GM13977 (cell line): ENCODE measurements around the gene PDCD1.
A peak's percentile ranks its signal among the peaks of the same experiment; 100 is the strongest.

ENCODE experiments used
- DNase-seq: peaks from one replicate; pipeline ENCODE4 v3.0.0; 2012; ENCODE audit warnings: low spot score
- CTCF ChIP-seq: IDR thresholded peaks from 2 replicates; pipeline ENCODE4 v1.5.1; 2012; ENCODE audit warnings: mild to moderate bottlenecking, control low read depth; ENCODE audit not compliant: insufficient read depth; ENCODE audit errors: extremely low read depth, missing control alignments
- in situ Hi-C: fragments of 300-500 bp; cut with MboI; formaldehyde crosslinking; loops from one replicate; pipeline ENCODE4 v1.12.0; 2022; ENCODE audit warnings: low sequenced_read_pairs, low pct_unique_long_range_greater_than_20kb, mixed read lengths, inconsistent platforms; ENCODE audit not compliant: unreplicated experiment

PDCD1 gene

GRCh38 chr2:241884951-241885290 is 26.2 kb upstream of the PDCD1 start:
- no peak for TF ChIP-seq CTCF

GRCh38 chr2:241882091-241882625 is 23.5 kb upstream of the PDCD1 start:
- peak; percentile 22 for TF ChIP-seq CTCF
- in situ Hi-C loops, result no loop called here
- DNase-seq, result peak; percentile 83

More at GRCh38 chr2:241884951-241885290, 26.2 kb upstream of the PDCD1 start:
- in situ Hi-C loops, result no loop called here
- no peak for DNase-seq

GRCh38 chr2:241880311-241881073 is 21.8 kb upstream of the PDCD1 start:
- no peak for DNase-seq
- no peak for TF ChIP-seq CTCF
- in situ Hi-C loops, result no loop called here

GRCh38 chr2:241879326-241879725 is 20.6 kb upstream of the PDCD1 start:
- in situ Hi-C loops, result no loop called here
- no peak for TF ChIP-seq CTCF
- DNase-seq, result no peak

- TF ChIP-seq CTCF, result peak; percentile 96
- in situ Hi-C loops, result no loop called here
- DNase-seq, result peak; percentile 82
Measured at GRCh38 chr2:241877989-241878970, 19.6 kb upstream of the PDCD1 start.

- in situ Hi-C loops, result no loop called here
- no peak for DNase-seq
- no peak for TF ChIP-seq CTCF
Measured at GRCh38 chr2:241877197-241877685, 18.5 kb upstream of the PDCD1 start.
